ENCODE data around the gene CD59.

The CD59 gene

DNA sequence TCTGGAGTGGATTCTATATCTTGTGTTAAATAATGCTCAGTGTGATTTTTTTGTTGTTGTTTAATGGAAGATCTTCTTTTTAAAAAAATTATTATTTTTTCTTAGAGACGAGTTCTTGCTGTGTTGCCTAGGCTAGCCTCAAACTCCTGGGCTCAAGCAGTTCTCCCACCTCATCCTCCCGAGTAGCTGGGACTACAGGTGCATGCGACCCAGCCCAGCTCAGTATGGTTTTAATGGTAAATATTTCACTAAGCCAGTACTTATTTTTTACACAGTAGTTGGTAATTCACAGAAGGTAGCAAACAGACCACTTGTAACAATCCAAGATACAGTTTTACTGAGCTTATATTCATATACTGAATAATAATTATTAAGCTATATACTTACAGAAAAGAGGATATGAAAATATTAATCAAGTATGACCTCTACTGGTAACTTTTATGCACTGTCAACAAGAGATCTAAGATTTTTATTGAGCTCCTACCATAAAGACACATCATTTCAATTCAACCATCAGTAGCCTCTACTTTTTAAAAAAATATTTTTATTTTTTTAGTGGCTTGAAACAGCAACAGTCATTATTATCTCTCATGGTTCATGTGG lies 6.1 kb upstream of the CD59 start:
- Histone ChIP-seq H3K4me2 (ENCODE audit: low read depth, low read length, poor library complexity, severe bottlenecking) (no peak overlapping the region), H3K9me2 (replicated peaks; ENCODE audit: low read depth, low read length) (no peaks in the 10 kb centered on the region), H3F3A (ENCODE audit: low read depth) (no peaks in the 10 kb centered on the region), H3K9ac (ENCODE audit: low read depth, low read length, poor library complexity, severe bottlenecking) (no peak overlapping the region), H2AFZ (ENCODE audit: low read length) (no peak overlapping the region), H3K36me3 (ENCODE audit: insufficient read depth, low read length) (peaks cover 9% of the 10 kb centered on the region; the same call in 1 of the 2 replicates), H3K9me3 (ENCODE audit: insufficient read depth, low read depth, low read length) (no peaks in the 10 kb centered on the region), H4K20me1 (ENCODE audit: insufficient read depth, low read length, poor library complexity, severe bottlenecking) (no peaks in the 10 kb centered on the region), H3K4me3 (ENCODE audit: low read length, poor library complexity, severe bottlenecking) (no peak overlapping the region), H3K4me1 (ENCODE audit: insufficient read depth, low read length, poor library complexity, severe bottlenecking) (no peaks in the 10 kb centered on the region), H3K27me3 (ENCODE audit: insufficient read depth, low read length, poor library complexity, severe bottlenecking) (no peaks in the 10 kb centered on the region), H3K79me2 (ENCODE audit: insufficient read depth, low read length) (no peaks in the 10 kb centered on the region)
- TF ChIP-seq, protein P1, sequence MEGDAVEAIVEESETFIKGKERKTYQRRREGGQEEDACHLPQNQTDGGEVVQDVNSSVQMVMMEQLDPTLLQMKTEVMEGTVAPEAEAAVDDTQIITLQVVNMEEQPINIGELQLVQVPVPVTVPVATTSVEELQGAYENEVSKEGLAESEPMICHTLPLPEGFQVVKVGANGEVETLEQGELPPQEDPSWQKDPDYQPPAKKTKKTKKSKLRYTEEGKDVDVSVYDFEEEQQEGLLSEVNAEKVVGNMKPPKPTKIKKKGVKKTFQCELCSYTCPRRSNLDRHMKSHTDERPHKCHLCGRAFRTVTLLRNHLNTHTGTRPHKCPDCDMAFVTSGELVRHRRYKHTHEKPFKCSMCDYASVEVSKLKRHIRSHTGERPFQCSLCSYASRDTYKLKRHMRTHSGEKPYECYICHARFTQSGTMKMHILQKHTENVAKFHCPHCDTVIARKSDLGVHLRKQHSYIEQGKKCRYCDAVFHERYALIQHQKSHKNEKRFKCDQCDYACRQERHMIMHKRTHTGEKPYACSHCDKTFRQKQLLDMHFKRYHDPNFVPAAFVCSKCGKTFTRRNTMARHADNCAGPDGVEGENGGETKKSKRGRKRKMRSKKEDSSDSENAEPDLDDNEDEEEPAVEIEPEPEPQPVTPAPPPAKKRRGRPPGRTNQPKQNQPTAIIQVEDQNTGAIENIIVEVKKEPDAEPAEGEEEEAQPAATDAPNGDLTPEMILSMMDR (conservative IDR thresholded peaks at IDR 0.05; ENCODE audit: low read length): peak; percentile 63
- TF ChIP-seq EZH2phosphoT487 (IDR thresholded peaks at IDR 0.05; ENCODE audit: borderline replicate concordance): no peak

DNA sequence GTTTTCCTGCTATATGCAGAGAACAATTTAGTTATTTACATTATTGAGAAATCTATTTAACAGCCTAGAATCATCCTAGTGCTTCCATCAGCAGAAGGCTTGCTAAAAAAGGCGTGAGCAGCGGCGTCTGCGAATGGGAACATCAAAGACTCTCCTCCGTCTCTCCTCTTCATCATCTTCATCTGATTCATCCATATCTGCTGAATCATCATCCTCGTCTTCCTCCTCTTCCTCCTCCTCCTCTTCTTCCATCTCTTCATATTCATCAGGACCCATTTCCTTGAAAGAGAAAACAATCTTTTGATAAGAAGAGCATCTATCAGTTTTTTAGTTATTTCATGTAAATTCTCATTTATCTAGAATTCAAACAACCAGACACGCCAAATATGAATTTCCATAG lies 5.6 kb upstream of the CD59 start:
- Histone ChIP-seq H3K79me2 (ENCODE audit: insufficient read depth, low read length) (no peaks in the 10 kb centered on the region), H3K9me3 (ENCODE audit: insufficient read depth, low read depth, low read length) (no peaks in the 10 kb centered on the region), H3K36me3 (ENCODE audit: insufficient read depth, low read length) (peaks cover 6% of the 10 kb centered on the region; the same call in 1 of the 2 replicates), H3K4me2 (ENCODE audit: low read depth, low read length, poor library complexity, severe bottlenecking) (no peak overlapping the region), H2AFZ (ENCODE audit: low read length) (no peak overlapping the region), H3K4me1 (ENCODE audit: insufficient read depth, low read length, poor library complexity, severe bottlenecking) (no peaks in the 10 kb centered on the region), H4K20me1 (ENCODE audit: insufficient read depth, low read length, poor library complexity, severe bottlenecking) (no peaks in the 10 kb centered on the region), H3K9ac (ENCODE audit: low read depth, low read length, poor library complexity, severe bottlenecking) (no peak overlapping the region), H3K27me3 (ENCODE audit: insufficient read depth, low read length, poor library complexity, severe bottlenecking) (no peaks in the 10 kb centered on the region), H3K4me3 (ENCODE audit: low read length, poor library complexity, severe bottlenecking) (no peak overlapping the region), H3K9me2 (replicated peaks; ENCODE audit: low read depth, low read length) (no peaks in the 10 kb centered on the region), H3F3A (ENCODE audit: low read depth) (no peaks in the 10 kb centered on the region)
- TF ChIP-seq, protein P1 (conservative IDR thresholded peaks at IDR 0.05; ENCODE audit: low read length): no peak
- no peak for TF ChIP-seq EZH2phosphoT487 (IDR thresholded peaks at IDR 0.05; ENCODE audit: borderline replicate concordance)

DNA sequence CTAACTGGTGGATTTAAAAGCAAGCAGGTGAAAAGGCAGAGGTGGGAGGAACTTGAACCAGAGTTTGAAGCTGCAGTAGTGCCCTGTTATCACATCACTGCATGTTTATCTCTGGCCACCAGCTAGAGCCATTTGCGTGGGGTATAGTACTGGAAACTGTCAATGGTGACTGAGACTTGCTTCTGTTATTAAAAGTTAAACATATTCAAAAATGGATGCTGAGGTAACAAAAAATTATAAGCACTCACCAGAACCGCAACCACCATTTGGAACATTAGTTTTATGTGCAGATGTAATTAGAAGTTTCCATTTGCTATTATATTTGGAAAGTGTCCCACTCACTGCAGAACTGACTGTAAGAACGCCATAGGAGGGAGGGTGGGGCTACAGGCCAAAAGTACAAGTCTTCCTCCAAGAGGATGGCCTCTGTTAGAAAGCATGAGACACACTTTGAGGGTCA lies 1.2 kb upstream of the CD59 start:
- H3K4me3 ChIP-seq (ENCODE audit: low read length, poor library complexity, severe bottlenecking): no peak overlapping the region
- no peaks in the 10 kb centered on the region for H3K36me3 ChIP-seq (ENCODE audit: insufficient read depth, low read length)
- peaks cover 22% of the 10 kb centered on the region for H3K4me1 ChIP-seq (ENCODE audit: insufficient read depth, low read length, poor library complexity, severe bottlenecking)
- H3K9me2 ChIP-seq (replicated peaks; ENCODE audit: low read depth, low read length): no peaks in the 10 kb centered on the region
- H3K79me2 ChIP-seq (ENCODE audit: insufficient read depth, low read length): peaks cover 32% of the 10 kb centered on the region
- no peaks in the 10 kb centered on the region for H3K9me3 ChIP-seq (ENCODE audit: insufficient read depth, low read depth, low read length)
- TF ChIP-seq, protein P1 (conservative IDR thresholded peaks at IDR 0.05; ENCODE audit: low read length): no peak
- no peak for TF ChIP-seq EZH2phosphoT487 (IDR thresholded peaks at IDR 0.05; ENCODE audit: borderline replicate concordance)
- no peak overlapping the region for H3K4me2 ChIP-seq (ENCODE audit: low read depth, low read length, poor library complexity, severe bottlenecking)
- peaks cover 8% of the 10 kb centered on the region for H4K20me1 ChIP-seq (ENCODE audit: insufficient read depth, low read length, poor library complexity, severe bottlenecking)
- no peaks in the 10 kb centered on the region for H3F3A ChIP-seq (ENCODE audit: low read depth)
- H3K27me3 ChIP-seq (ENCODE audit: insufficient read depth, low read length, poor library complexity, severe bottlenecking): no peaks in the 10 kb centered on the region
- H2AFZ ChIP-seq (ENCODE audit: low read length): 0 out of 2 replicates have a peak overlapping the region, but pooled peaks have one; percentile 80
- no peak overlapping the region for H3K9ac ChIP-seq (ENCODE audit: low read depth, low read length, poor library complexity, severe bottlenecking)

All from Loucy (cell line).